Heart right ventricle (tissue), 16 donors: ENCODE results near the gene TUBA8. TPM values are rescaled to one million over a fixed set of nuclear protein-coding genes. Genes with fewer than 3 reads are reported as not detected.
A peak's percentile ranks its signal among the peaks of the same experiment; 100 is the strongest.

Source experiments
- ATAC-seq, 8 donors: fragments of 200-7000 bp; cut with Tn5 transposase; one replicate each; pipeline ENCODE4 v1.9.1; 2020; ENCODE audit warnings: mild to moderate bottlenecking in 8 of 8, moderate library complexity in 8 of 8, moderate number of reproducible peaks in 1 of 8
- DNase-seq, 2 donors: peaks; one replicate each; pipeline ENCODE4 v3.0.0-alpha.2; 2020
- H3K27ac ChIP-seq, 10 donors: fragments of 200-600 bp; sonication (generic) in 2 of 10; one replicate each; pipeline versions ENCODE4 v1.5.0 to v1.8.0; 2020 to 2022; ENCODE audit warnings: mild to moderate bottlenecking in 3 of 10
- H3K27me3 ChIP-seq, 7 donors: fragments of 200-600 bp; one replicate each; pipeline ENCODE4 v1.8.0; 2021 to 2022; ENCODE audit warnings: mild to moderate bottlenecking in 2 of 7
- H3K36me3 ChIP-seq, 9 donors: fragments of 200-600 bp; sonication (generic) in 1 of 9; one replicate each; pipeline versions ENCODE4 v1.5.0 to v1.8.0; 2020 to 2022; ENCODE audit warnings: mild to moderate bottlenecking in 2 of 9
- H3K4me1 ChIP-seq, 9 donors: fragments of 200-600 bp; sonication (generic) in 1 of 9; one replicate each; pipeline versions ENCODE4 v1.5.0 to v1.8.0; 2020 to 2022; ENCODE audit warnings: mild to moderate bottlenecking in 4 of 9
- H3K4me3 ChIP-seq, 10 donors: fragments of 200-600 bp; sonication (generic) in 2 of 10; one replicate each; pipeline versions ENCODE4 v1.5.0 to v1.8.0; 2020 to 2022; ENCODE audit warnings: mild to moderate bottlenecking in 7 of 10, moderate library complexity in 2 of 10
- H3K9me3 ChIP-seq, 11 donors: fragments of 200-600 bp in 10 of 11; sonication (generic) in 2 of 11; one replicate each; pipeline versions ENCODE4 v1.5.0 to v1.8.0; 2013 to 2022; ENCODE audit warnings: mild to moderate bottlenecking in 2 of 11, control low read depth in 1 of 11, moderate library complexity in 1 of 11
- CTCF ChIP-seq, 9 donors: fragments of 200-600 bp; sonication (generic) in 2 of 9; IDR thresholded peaks; one replicate each; pipeline versions ENCODE4 v1.5.0 to v1.8.0; 2021 to 2022; ENCODE audit warnings: antibody characterized with exemption in 9 of 9, mild to moderate bottlenecking in 5 of 9, moderate library complexity in 1 of 9
- WGBS, 2 donors: extraction: QIAGEN DNeasy Blood & Tissue Kit; methylation state at CpG; one replicate each; pipeline ENCODE4 v1.1.7; 2013; ENCODE audit warnings: inconsistent platforms in 1 of 2; 5-methylcytosine and 5-hydroxymethylcytosine counted together
- intact Hi-C, 10 donors: fragments of 100-400 bp; cut with DNase I; formaldehyde crosslinking; loops; one replicate each; pipeline versions ENCODE4 v1.11.1 to v1.14.2; 2022
- polyA plus RNA-seq, 2 donors: library from polyadenylated mRNA; stranded (reverse); fragments of 200-250 nt; gene quantifications; one replicate each; pipeline ENCODE4 v1.2.3, GENCODE V29; 2013
- total RNA-seq, 10 donors: library from RNA; stranded (reverse); fragmentation: NEBNext Ultra II Directional in 3 of 10; extraction: Animal tissue kit (Norgen Biotek cat#: 25700) in 3 of 10; gene quantifications; one replicate each; pipeline versions ENCODE4 v1.2.1 to v1.2.4, GENCODE V29; 2021 to 2023
- donor health status: Arrhythmogenic right ventricular cardiomyopathy.
- donor health status: ischemic (EF 13 %, LVEDD 7.1; RV severe dilation, severe dysfunction).
- donor health status: healthy with polysubstance abuse.
- donor health status: DM: no; HTN: yes; CAD: no.
- donor health status: DM: no; HTN: no; CAD: no.
- donor health status: ischemic (EF 25% LVEDD 6.9; RV normal size, moderate dysfunction).
- donor health status: ischemic (EF 25% LVEDD 5.7; RV mildly dilated, moderate dysfunction).
- donor health status: healthy.
- donor health status: DM: yes; HTN: yes; CAD: no.
- donor health status: Ischemic cardiomyopathy.
- donor health status: ischemic (EF 35%, LVEDD 5.7; RV mildly dilated, moderate dysfunction).
- donor health status: nonischemic (EF 11% LVEDD 7.7; RV severe dilation, severe dysfunction).
- donor health status: DM: yes; HTN: yes; CAD: no.
- donor health status: PGD.
- donor health status: ischemic (EF 29% LVEDD 5.4; RV normal size, mild dysfunction).
- donor health status: nonischemic (EF 23%, LVEDD 6.1; RV moderate dilation, normal function).

The TUBA8 gene
- total and polyA plus RNA-seq, 12 donors: 44.9 to 183 (median 109) TPM

DNA sequence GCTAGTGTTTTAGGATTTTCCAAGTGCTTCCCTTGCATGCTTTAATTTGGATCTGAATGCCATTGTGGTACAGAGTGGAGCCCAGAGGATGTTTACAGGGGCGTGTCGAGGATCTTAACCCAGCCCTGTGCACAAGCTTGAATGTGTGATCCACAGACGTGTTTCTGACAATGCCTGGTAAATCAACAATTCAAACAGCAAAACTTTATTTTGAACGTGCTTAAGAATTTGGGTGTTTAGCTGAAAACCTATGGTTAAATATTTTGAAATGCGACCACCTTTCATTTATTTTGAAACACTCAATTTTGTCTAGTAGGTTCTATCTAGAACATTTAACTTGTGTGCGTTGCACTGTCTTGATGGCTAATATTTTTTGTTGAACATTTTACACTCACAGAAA lies 1.8 kb downstream of the TUBA8 start:
- Histone ChIP-seq H3K27ac (peak overlapping the region in 8 of 10 donors; percentile 80 to 94 (median 91)), H3K4me3 (peak overlapping the region in 5 of 10 donors; percentile 55 to 64 (median 61))

GRCh38 chr22:18113680-18114394 lies 3.2 kb downstream of the TUBA8 start:
- Histone ChIP-seq H3K4me3 (peak overlapping the region in 2 of 10 donors; percentile 0 to 4), H3K36me3 (no peaks in the 10 kb centered on the region), H3K4me1 (peaks cover 4 to 88% (median 44%) of the 10 kb centered on the region in 9 donors), H3K27me3 (peaks cover 0 to 60% (median 5%) of the 10 kb centered on the region in 7 donors), H3K9me3 (no peaks in the 10 kb centered on the region), H3K27ac (peak overlapping the region in 9 of 10 donors; percentile 49 to 94 (median 89))
- DNase-seq (no peak), ATAC-seq (peak in 2 of 8 donors; percentile 2 to 3)
- intact Hi-C loops: no loop called here
- no peak for TF ChIP-seq CTCF (IDR thresholded peaks at IDR 0.05)
- WGBS, 2 donors: 55 to 58% methylated on average over 11 of the region's 11 CpGs

More for the DNA sequence above, 1.8 kb downstream of the TUBA8 start:
- H3K9me3 ChIP-seq: no peaks in the 10 kb centered on the region
- DNase-seq (no peak), ATAC-seq (no peak)
- H3K36me3 ChIP-seq: no peaks in the 10 kb centered on the region
- 72 to 75% methylated on average over 6 of the region's 6 CpGs for WGBS, 2 donors
- H3K27me3 ChIP-seq: peaks cover 0 to 68% (median 5%) of the 10 kb centered on the region in 7 donors
- H3K4me1 ChIP-seq: peaks cover 4 to 77% (median 33%) of the 10 kb centered on the region in 9 donors
- TF ChIP-seq CTCF (IDR thresholded peaks at IDR 0.05): no peak
- intact Hi-C loops: no loop called here

- TF ChIP-seq CTCF (IDR thresholded peaks at IDR 0.05): no peak
- Histone ChIP-seq H3K27ac (peak overlapping the region in 9 of 10 donors; percentile 49 to 94 (median 89)), H3K27me3 (peaks cover 0 to 54% (median 5%) of the 10 kb centered on the region in 7 donors), H3K4me3 (no peak overlapping the region), H3K9me3 (no peaks in the 10 kb centered on the region), H3K4me1 (peaks cover 4 to 95% (median 50%) of the 10 kb centered on the region in 9 donors), H3K36me3 (no peaks in the 10 kb centered on the region)
- 24 to 34% methylated on average over 4 of the region's 4 CpGs for WGBS, 2 donors
- intact Hi-C loops: no loop called here
- DNase-seq (no peak), ATAC-seq (no peak)
Measured at GRCh38 chr22:18114495-18114894, 3.9 kb downstream of the TUBA8 start.

- Histone ChIP-seq H3K36me3 (no peaks in the 10 kb centered on the region), H3K27me3 (peaks cover 0 to 47% (median 2%) of the 10 kb centered on the region in 7 donors), H3K4me1 (peaks cover under 1 to 97% (median 45%) of the 10 kb centered on the region in 9 donors), H3K4me3 (no peak overlapping the region), H3K27ac (peak overlapping the region; percentile 20 to 94 (median 76)), H3K9me3 (no peaks in the 10 kb centered on the region)
- no peak for TF ChIP-seq CTCF (IDR thresholded peaks at IDR 0.05)
- no peak for ATAC-seq
- WGBS, 2 donors: 80 to 89% methylated on average over 15 of the region's 15 CpGs
- intact Hi-C loops: no loop called here
- DNase-seq: no peak
Measured at GRCh38 chr22:18114976-18115652, 4.5 kb downstream of the TUBA8 start.
